Nephron progenitor cell (in vitro differentiated cells): ENCODE results near the gene MRPL21.
A peak's percentile ranks its signal among the peaks of the same experiment; 100 is the strongest.

ENCODE experiments used
- DNase-seq: peaks from one replicate; pipeline ENCODE4 v3.0.0; 2021
- H3K27ac Mint-ChIP-seq: 2 replicates; pipeline ENCODE4 v1.8.0; 2021; ENCODE audit warnings: mild to moderate bottlenecking, moderate library complexity, mixed read lengths
- H3K27me3 Mint-ChIP-seq: 2 replicates; pipeline ENCODE4 v1.8.0; 2021; ENCODE audit warnings: mild to moderate bottlenecking, low read depth, mixed read lengths; ENCODE audit not compliant: poor library complexity
- H3K36me3 Mint-ChIP-seq: 2 replicates; pipeline ENCODE4 v1.8.0; 2021; ENCODE audit warnings: low read depth, mixed read lengths
- H3K4me1 Mint-ChIP-seq: 2 replicates; pipeline ENCODE4 v1.8.0; 2021; ENCODE audit warnings: mixed read lengths
- H3K4me3 Mint-ChIP-seq: 2 replicates; pipeline ENCODE4 v1.8.0; 2021; ENCODE audit warnings: mild to moderate bottlenecking, moderate library complexity, mixed read lengths
- H3K9me3 Mint-ChIP-seq: 2 replicates; pipeline ENCODE4 v1.8.0; 2021; ENCODE audit warnings: mild to moderate bottlenecking, moderate library complexity, mixed read lengths
- CTCF ChIP-seq: fragments of 200-600 bp; sonication (generic); IDR thresholded peaks from 2 replicates; pipeline ENCODE4 v1.5.0; 2021; ENCODE audit warnings: antibody characterized with exemption

Gene MRPL21

GRCh38 chr11:68845351-68846002, 58.2 kb downstream of the MRPL21 start:
- H3K27ac Mint-ChIP-seq, result no peak overlapping the region
- no peak for DNase-seq
- H3K36me3 Mint-ChIP-seq, result no peaks in the 10 kb centered on the region
- TF ChIP-seq CTCF, result no peak
- H3K4me1 Mint-ChIP-seq, result peaks cover 10% of the 10 kb centered on the region
- no peaks in the 10 kb centered on the region for H3K9me3 Mint-ChIP-seq
- H3K27me3 Mint-ChIP-seq, result peaks cover 94% of the 10 kb centered on the region
- H3K4me3 Mint-ChIP-seq, result no peak overlapping the region

- H3K4me1 Mint-ChIP-seq, result peaks cover 17% of the 10 kb centered on the region
- no peak for DNase-seq
- H3K27ac Mint-ChIP-seq, result no peak overlapping the region
- H3K36me3 Mint-ChIP-seq, result no peaks in the 10 kb centered on the region
- H3K9me3 Mint-ChIP-seq, result no peaks in the 10 kb centered on the region
- TF ChIP-seq CTCF, result no peak
- peak overlapping the region; percentile 36 for H3K4me3 Mint-ChIP-seq
- H3K27me3 Mint-ChIP-seq, result peaks cover 94% of the 10 kb centered on the region
These were observed 58.8 kb downstream of the MRPL21 start for GRCh38 chr11:68844801-68845200.

GRCh38 chr11:68844376-68844775, 59.3 kb downstream of the MRPL21 start:
- Mint-ChIP-seq H3K36me3 (no peaks in the 10 kb centered on the region), H3K4me1 (peaks cover 21% of the 10 kb centered on the region), H3K27me3 (peaks cover 94% of the 10 kb centered on the region), H3K4me3 (peak overlapping the region; percentile 20), H3K9me3 (no peaks in the 10 kb centered on the region), H3K27ac (no peak overlapping the region)
- DNase-seq, result no peak
- no peak for TF ChIP-seq CTCF

- peak; percentile 31 for TF ChIP-seq CTCF
- H3K36me3 Mint-ChIP-seq, result no peaks in the 10 kb centered on the region
- peaks cover 92% of the 10 kb centered on the region for H3K27me3 Mint-ChIP-seq
- DNase-seq, result peak; percentile 66
- no peak overlapping the region for H3K27ac Mint-ChIP-seq
- H3K4me1 Mint-ChIP-seq, result peaks cover 23% of the 10 kb centered on the region
- peak overlapping the region; percentile 48 for H3K4me3 Mint-ChIP-seq
- no peaks in the 10 kb centered on the region for H3K9me3 Mint-ChIP-seq
These were observed 59.8 kb downstream of the MRPL21 start for GRCh38 chr11:68843703-68844312.

- no peak for DNase-seq
- Mint-ChIP-seq H3K4me3 (peak overlapping the region; percentile 49), H3K27ac (no peak overlapping the region), H3K27me3 (peaks cover 85% of the 10 kb centered on the region), H3K36me3 (no peaks in the 10 kb centered on the region), H3K9me3 (no peaks in the 10 kb centered on the region), H3K4me1 (peaks cover 24% of the 10 kb centered on the region)
- TF ChIP-seq CTCF, result no peak
These were observed 60.5 kb downstream of the MRPL21 start for GRCh38 chr11:68843052-68843561.
